ENCODE results near the gene MYBPC2. TPM values are rescaled to one million over a fixed set of nuclear protein-coding genes. Genes with fewer than 3 reads are reported as not detected.

Gene MYBPC2
- total and polyA plus RNA-seq, 2 donors (not counting 3 experiments of a cell fraction or from before 2014, with no cell fraction given): 0.03 TPM; not detected in 1

DNA sequence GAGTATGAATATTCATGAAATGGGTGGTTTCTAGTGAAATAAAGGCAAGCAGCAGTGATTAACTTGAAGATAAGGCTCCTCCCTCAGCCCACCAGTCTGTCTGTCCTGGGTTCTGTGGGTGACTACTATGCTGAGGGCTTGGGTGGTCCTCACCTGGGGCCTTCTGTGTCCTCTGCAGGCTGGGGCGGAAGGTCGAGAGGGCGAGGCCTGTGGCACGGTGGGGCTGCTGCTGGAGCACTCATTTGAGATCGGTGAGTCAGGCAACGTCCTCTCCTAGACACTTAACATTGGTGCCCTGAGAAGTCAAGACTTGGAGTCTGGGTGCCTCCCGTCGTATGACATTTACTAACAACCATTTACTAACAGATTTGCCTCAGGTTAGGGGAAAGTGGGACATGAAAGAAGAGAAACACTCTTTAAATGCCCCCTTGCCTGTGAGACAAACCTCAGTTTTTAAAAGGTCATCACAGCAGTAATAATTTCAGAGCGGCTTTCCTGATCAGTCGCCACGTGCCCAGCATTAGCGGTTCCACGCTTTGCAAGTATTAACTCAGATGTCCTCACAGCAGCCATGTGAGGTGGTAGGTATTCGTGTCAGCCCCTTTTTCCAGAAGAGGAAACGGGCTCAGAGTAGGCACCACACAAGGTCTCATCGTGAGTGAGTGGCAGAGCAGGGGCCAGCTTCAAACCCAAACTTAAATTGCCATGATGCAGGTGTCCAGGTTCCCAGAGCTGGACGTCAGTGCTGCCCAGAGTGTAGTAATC, 45.2 kb downstream of the MYBPC2 start:
- POLR2A ChIA-PET: no interaction called here

More for the DNA sequence above, 45.2 kb downstream of the MYBPC2 start:
- FAIRE-seq: no peak
- Histone ChIP-seq H3K4me1 (ENCODE audit: control insufficient read depth, extremely low read depth, insufficient read depth, low read length) (peaks cover 7% of the 10 kb centered on the region), H4K20me1 (replicated peaks; ENCODE audit: control insufficient read depth, extremely low read depth, insufficient read depth, low read length) (no peaks in the 10 kb centered on the region), H2AFZ (ENCODE audit: low read depth, low read length) (no peak overlapping the region), H3K9me3 (replicated peaks; ENCODE audit: control insufficient read depth, insufficient read depth, low read length) (no peaks in the 10 kb centered on the region), H3K27ac (ENCODE audit: insufficient read depth, low read depth, low read length) (no peak overlapping the region), H3K27me3 (ENCODE audit: control insufficient read depth in 2 of 2, insufficient read depth in 2 of 2, low read length in 2 of 2) (no peaks in the 10 kb centered on the region), H3K79me2 (ENCODE audit: control insufficient read depth, insufficient read depth, low read length) (peaks cover 7% of the 10 kb centered on the region), H3K36me3 (ENCODE audit: control insufficient read depth in 2 of 2, extremely low read depth in 1 of 2, insufficient read depth in 2 of 2, low read length in 2 of 2) (peaks cover 0 to 26% of the 10 kb centered on the region in 2 experiments), H3K4me3 (replicated peaks in 1 of 3; ENCODE audit: insufficient read depth in 1 of 3, low read depth in 1 of 3, low read length in 3 of 3) (no peak overlapping the region), H3K4me2 (ENCODE audit: insufficient read depth, low read length) (no peak overlapping the region), H3K9ac (replicated peaks; ENCODE audit: extremely low read depth, insufficient read depth, low read length) (no peak overlapping the region), H3K9me1 (replicated peaks; ENCODE audit: control insufficient read depth, extremely low read depth, insufficient read depth, low read length) (no peaks in the 10 kb centered on the region)
- intact Hi-C loops (cut with micrococcal nuclease) (loop anchor here (2.0 kb wide), 1 partner anchor 17 kb away; no protein-coding TSS in a partner anchor), dilution Hi-C loops (cut with MboI; ENCODE audit: extremely low pct_ligation_motif_present, low sequenced_read_pairs) (no loop called here)
- TF ChIP-seq, protein P1, sequence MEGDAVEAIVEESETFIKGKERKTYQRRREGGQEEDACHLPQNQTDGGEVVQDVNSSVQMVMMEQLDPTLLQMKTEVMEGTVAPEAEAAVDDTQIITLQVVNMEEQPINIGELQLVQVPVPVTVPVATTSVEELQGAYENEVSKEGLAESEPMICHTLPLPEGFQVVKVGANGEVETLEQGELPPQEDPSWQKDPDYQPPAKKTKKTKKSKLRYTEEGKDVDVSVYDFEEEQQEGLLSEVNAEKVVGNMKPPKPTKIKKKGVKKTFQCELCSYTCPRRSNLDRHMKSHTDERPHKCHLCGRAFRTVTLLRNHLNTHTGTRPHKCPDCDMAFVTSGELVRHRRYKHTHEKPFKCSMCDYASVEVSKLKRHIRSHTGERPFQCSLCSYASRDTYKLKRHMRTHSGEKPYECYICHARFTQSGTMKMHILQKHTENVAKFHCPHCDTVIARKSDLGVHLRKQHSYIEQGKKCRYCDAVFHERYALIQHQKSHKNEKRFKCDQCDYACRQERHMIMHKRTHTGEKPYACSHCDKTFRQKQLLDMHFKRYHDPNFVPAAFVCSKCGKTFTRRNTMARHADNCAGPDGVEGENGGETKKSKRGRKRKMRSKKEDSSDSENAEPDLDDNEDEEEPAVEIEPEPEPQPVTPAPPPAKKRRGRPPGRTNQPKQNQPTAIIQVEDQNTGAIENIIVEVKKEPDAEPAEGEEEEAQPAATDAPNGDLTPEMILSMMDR (IDR thresholded peaks at IDR 0.05; ENCODE audit: extremely low read depth in 1 of 2, insufficient read depth in 1 of 2, low read depth in 1 of 2, low read length in 2 of 2): no peak
- TF ChIP-seq MAX (IDR thresholded peaks at IDR 0.05; ENCODE audit: insufficient read depth, insufficient read length) (no peak), FOS (IDR thresholded peaks at IDR 0.05; ENCODE audit: borderline replicate concordance, insufficient read depth, low read length) (no peak), JUN (IDR thresholded peaks at IDR 0.05; ENCODE audit: borderline replicate concordance, insufficient read depth, insufficient read length, low read depth) (no peak), MYC (IDR thresholded peaks at IDR 0.05; ENCODE audit: low read depth, low read length) (no peak), POLR2AphosphoS5 (IDR thresholded peaks at IDR 0.05; ENCODE audit: insufficient read depth, low read depth, low read length) (no peak), EZH2 (IDR thresholded peaks at IDR 0.05; ENCODE audit: borderline replicate concordance, low read depth, low read length, severe bottlenecking) (no peak), POLR2A (IDR thresholded peaks at IDR 0.05; ENCODE audit: low read depth, low read length) (no peak), GATA2 (IDR thresholded peaks at IDR 0.05; ENCODE audit: insufficient read depth, insufficient read length, low read depth, low read length) (no peak)
- CTCF ChIA-PET: interaction anchor here (1.0 to 1.6 kb wide), 4 partner anchors 9 to 225 kb away, joined by 3 to 7 read pairs (median 5); no protein-coding TSS in a partner anchor
- DNase-seq (ENCODE audit: low read depth, low spot score): no peak
- no TSS peak for BruUV-seq (replicated peaks)
